Nephron (organoid): Measurements from ENCODE around the gene ACMSD.
"Not testable (repeated sequence)": the region's sequence is repeated elsewhere in the genome, so short reads cannot be mapped to it uniquely, and the experiment has no call there.

Source experiments
- H3K27ac Mint-ChIP-seq, 3 experiments: 2 replicates each; pipeline ENCODE4 v1.8.0; 2020; ENCODE audit warnings: mixed read lengths in 3 of 3, mild to moderate bottlenecking in 2 of 3, moderate library complexity in 1 of 3
- H3K27me3 Mint-ChIP-seq: 2 replicates; pipeline ENCODE4 v1.8.0; 2021; ENCODE audit warnings: low read depth, mild to moderate bottlenecking, moderate library complexity, mixed read lengths
- H3K36me3 Mint-ChIP-seq: 2 replicates; pipeline ENCODE4 v1.8.0; 2020; ENCODE audit warnings: low read depth, mixed read lengths
- H3K4me1 Mint-ChIP-seq: 2 replicates; pipeline ENCODE4 v1.8.0; 2020; ENCODE audit warnings: mixed read lengths
- H3K4me3 Mint-ChIP-seq, 3 experiments: 2 replicates each; pipeline ENCODE4 v1.8.0; 2020; ENCODE audit warnings: mild to moderate bottlenecking in 3 of 3, mixed read lengths in 3 of 3, moderate library complexity in 2 of 3
- H3K9me3 Mint-ChIP-seq: 2 replicates; pipeline ENCODE4 v1.8.0; 2020; ENCODE audit warnings: mixed read lengths
- TF ChIP-seq, protein P1 (sequence below), 3 experiments: fragments of 200-600 bp; sonication (generic); IDR thresholded peaks; one replicate each; pipeline ENCODE4 v1.5.0; 2021; ENCODE audit warnings: antibody characterized with exemption in 3 of 3; ENCODE audit not compliant: unreplicated experiment in 3 of 3

ACMSD gene

DNA sequence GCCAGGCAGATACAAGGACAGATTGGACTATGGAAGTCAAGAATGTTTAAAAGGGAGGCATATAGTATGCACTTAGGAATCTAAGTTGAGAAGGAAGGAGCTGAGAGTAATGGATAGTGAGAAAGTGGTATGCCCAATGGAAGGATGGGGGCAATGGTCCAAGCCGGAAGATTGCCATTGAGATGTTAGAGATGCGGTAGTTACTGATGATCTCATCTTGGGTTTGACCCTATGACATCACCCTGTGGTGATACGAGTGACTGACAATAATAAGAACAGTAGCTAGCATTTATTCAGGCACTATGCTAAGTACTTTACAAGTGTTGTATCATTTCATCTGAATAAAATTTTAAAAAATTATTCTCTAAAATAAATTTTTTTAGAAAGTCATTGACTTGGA, 38.5 kb upstream of the ACMSD start:
- peaks cover 6% of the 10 kb centered on the region for H3K9me3 Mint-ChIP-seq
- no peak overlapping the region for H3K27ac Mint-ChIP-seq
- peaks cover 4% of the 10 kb centered on the region for H3K27me3 Mint-ChIP-seq
- no peak overlapping the region for H3K4me3 Mint-ChIP-seq
- H3K36me3 Mint-ChIP-seq, result no peaks in the 10 kb centered on the region
- TF ChIP-seq, protein P1, sequence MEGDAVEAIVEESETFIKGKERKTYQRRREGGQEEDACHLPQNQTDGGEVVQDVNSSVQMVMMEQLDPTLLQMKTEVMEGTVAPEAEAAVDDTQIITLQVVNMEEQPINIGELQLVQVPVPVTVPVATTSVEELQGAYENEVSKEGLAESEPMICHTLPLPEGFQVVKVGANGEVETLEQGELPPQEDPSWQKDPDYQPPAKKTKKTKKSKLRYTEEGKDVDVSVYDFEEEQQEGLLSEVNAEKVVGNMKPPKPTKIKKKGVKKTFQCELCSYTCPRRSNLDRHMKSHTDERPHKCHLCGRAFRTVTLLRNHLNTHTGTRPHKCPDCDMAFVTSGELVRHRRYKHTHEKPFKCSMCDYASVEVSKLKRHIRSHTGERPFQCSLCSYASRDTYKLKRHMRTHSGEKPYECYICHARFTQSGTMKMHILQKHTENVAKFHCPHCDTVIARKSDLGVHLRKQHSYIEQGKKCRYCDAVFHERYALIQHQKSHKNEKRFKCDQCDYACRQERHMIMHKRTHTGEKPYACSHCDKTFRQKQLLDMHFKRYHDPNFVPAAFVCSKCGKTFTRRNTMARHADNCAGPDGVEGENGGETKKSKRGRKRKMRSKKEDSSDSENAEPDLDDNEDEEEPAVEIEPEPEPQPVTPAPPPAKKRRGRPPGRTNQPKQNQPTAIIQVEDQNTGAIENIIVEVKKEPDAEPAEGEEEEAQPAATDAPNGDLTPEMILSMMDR (IDR thresholded peaks at IDR 0.05; ENCODE audit: unreplicated experiment in 3 of 3), result no peak
- H3K4me1 Mint-ChIP-seq, result no peaks in the 10 kb centered on the region

DNA sequence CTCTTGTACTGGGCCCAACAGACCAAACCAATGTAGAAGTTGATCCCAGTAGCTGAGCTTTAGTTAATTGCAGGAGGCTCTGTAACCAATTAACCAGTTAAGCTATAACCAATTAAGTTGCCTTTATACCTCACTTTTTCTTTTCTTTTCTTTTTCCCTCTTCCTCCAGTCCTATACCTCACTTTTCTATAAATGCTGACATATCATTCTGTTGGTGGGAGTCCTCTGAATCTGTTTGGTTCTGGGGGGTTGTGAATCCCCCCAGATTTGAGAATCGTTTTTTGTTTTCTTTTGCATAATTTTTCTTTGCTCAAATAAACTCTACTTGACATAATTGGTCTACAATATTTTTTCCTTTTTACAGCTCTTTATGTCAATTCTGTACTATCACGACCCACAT, 38.1 kb upstream of the ACMSD start:
- Mint-ChIP-seq H3K4me3 (no peak overlapping the region), H3K4me1 (no peaks in the 10 kb centered on the region), H3K27ac (no peak overlapping the region), H3K36me3 (no peaks in the 10 kb centered on the region), H3K9me3 (peaks cover 7% of the 10 kb centered on the region), H3K27me3 (peaks cover 4% of the 10 kb centered on the region)
- TF ChIP-seq, protein P1 (IDR thresholded peaks at IDR 0.05; ENCODE audit: unreplicated experiment in 3 of 3), result no peak

DNA sequence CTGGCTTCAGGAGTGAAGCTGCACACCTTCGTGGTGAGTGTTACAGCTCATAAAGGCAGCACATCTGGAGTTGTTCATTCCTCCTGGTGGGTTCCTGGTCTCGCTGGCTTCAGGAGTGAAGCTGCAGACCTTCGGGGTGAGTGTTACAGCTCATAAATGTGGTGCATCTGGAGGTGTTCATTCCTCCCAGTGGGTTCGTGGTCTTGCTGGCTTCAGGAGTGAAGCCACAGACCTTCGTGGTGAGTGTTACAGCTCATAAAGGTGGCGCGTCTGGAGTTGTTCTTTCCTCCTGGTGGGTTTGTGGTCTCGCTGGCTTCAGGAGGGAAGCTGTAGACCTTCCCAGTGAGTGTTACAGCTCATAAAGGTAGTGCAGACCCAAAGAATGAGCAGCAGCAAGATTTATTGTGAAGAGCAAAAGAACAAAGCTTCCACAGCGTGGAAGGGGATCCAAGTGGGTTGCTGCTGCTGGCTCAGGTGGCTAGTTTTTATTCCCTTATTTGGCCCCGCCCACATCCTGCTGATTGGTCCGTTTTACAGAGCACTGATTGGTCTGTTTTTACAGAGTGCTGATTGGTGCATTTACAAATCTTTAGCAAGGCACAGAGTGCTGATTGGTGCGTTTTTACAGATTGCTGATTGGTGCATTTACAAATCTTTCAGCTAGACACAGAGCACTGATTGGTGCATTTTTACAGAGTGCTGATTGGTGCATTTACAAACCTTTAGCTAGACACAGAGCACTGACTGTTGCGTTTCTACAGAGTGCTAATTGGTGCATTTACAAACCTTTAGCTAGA, 34.6 kb upstream of the ACMSD start:
- H3K27me3 Mint-ChIP-seq, H3K36me3 Mint-ChIP-seq, H3K4me3 Mint-ChIP-seq, H3K27ac Mint-ChIP-seq, H3K4me1 Mint-ChIP-seq: not testable (repeated sequence)
- H3K9me3 Mint-ChIP-seq, result peaks cover 12% of the 10 kb centered on the region

DNA sequence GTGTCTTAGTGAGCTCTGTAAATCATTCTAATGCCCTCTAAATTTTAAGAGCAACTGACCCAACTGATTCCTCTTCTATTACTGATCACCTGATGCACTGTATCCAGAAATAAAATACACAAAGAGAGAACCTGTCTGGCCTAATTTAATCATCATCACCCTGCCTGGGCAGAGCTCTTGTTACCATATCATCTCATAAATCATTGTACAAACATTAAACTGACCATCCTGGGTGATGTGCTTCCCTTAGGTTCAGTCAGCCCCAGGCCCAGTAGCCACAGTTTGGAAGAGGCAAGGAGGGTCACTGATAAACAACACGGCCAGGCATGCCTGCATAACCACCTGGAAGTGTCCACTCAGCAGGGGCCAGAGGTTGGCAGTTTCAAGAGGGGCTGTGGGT, 22.7 kb upstream of the ACMSD start:
- TF ChIP-seq, protein P1 (IDR thresholded peaks at IDR 0.05; ENCODE audit: unreplicated experiment in 3 of 3), result no peak
- peaks cover 4% of the 10 kb centered on the region for H3K36me3 Mint-ChIP-seq
- no peak overlapping the region for H3K27ac Mint-ChIP-seq

DNA sequence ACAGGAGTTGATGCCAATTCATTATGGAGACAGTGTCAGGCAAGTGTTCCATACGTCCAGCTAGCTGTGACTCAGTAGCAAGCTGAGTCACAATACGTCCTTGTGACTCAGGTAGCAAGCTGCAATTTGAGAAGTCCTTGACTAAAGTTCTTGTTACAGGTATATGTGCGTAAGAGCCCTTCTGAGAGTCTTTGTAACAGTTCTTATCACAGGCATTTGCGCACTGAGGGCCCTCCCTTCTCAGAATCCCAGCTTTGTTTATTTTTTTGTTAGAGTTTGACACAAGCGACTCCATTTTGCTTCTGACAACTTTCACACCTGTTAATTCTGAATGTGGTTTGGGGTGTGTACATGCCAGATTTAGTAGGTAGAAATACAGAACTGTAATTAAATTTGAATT, 20.1 kb upstream of the ACMSD start:
- H3K36me3 Mint-ChIP-seq, result no peaks in the 10 kb centered on the region
- no peaks in the 10 kb centered on the region for H3K4me1 Mint-ChIP-seq
- H3K9me3 Mint-ChIP-seq, result no peaks in the 10 kb centered on the region
- TF ChIP-seq, protein P1 (IDR thresholded peaks at IDR 0.05; ENCODE audit: unreplicated experiment in 3 of 3), result no peak
- peaks cover 5% of the 10 kb centered on the region for H3K27me3 Mint-ChIP-seq
- no peak overlapping the region for H3K4me3 Mint-ChIP-seq
- H3K27ac Mint-ChIP-seq, result no peak overlapping the region

More for the DNA sequence above, 22.7 kb upstream of the ACMSD start:
- Mint-ChIP-seq H3K4me1 (no peaks in the 10 kb centered on the region), H3K4me3 (no peak overlapping the region), H3K9me3 (peaks cover 8% of the 10 kb centered on the region), H3K27me3 (peaks cover 7% of the 10 kb centered on the region)

DNA sequence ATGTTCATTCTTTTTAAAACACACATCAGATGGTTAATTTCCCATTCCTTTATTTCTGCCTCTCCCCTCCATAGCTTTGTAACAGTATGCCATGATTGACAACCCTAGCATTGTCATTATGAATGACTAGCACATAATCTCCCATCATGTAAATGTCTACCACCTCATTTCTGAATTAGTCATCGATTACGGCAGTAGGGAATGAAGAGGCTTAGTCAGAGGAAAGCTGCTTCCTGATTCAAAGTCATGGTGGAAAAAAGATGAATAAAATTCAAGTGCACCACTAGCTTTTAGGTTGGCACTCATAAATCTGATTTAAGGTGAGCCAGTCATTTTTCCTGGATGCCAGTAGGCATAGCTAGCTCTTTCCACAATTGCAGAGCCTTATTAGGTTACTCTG, 19.1 kb upstream of the ACMSD start:
- TF ChIP-seq, protein P1 (IDR thresholded peaks at IDR 0.05; ENCODE audit: unreplicated experiment in 3 of 3), result no peak
- Mint-ChIP-seq H3K27me3 (no peaks in the 10 kb centered on the region), H3K4me1 (no peaks in the 10 kb centered on the region), H3K27ac (no peak overlapping the region), H3K36me3 (no peaks in the 10 kb centered on the region), H3K9me3 (peaks cover 2% of the 10 kb centered on the region), H3K4me3 (no peak overlapping the region)
